Fibroblast of villous mesenchyme (primary cell): ENCODE measurements around the gene RBPMS2. TPM values are rescaled to one million over a fixed set of nuclear protein-coding genes. Genes with fewer than 3 reads are reported as not detected.

ENCODE experiments used
- small RNA-seq: library from RNA; depleted of rRNA; stranded (forward); fragments of <200 nt; gene quantifications from one replicate; pipeline ENCODE3, GENCODE V24; 2012
- total RNA-seq: library from RNA; depleted of rRNA; stranded (reverse); fragments of >200 nt; gene quantifications from 2 replicates; pipeline ENCODE4 v1.2.3, GENCODE V29; 2012

The RBPMS2 gene
- total RNA-seq, 1 donor, result not detected

Small RNA genes lying within 50 kb of the gene (small RNA-seq; reads per million reads assigned to genes)
- not detected for gene AC100830.2
- gene MIR1272, result not detected

Other genes with a start within 250 kb of the RBPMS2 start
- 9.7 and 11.2 TPM in 2 replicates for gene PIF1, start 50.1 kb upstream of the RBPMS2 start, total RNA-seq
- 30.9 and 48.8 TPM in 2 replicates for gene PLEKHO2, start 66.3 kb upstream of the RBPMS2 start, total RNA-seq
- gene ANKDD1A, start 136.3 kb upstream of the RBPMS2 start, total RNA-seq, result 3.9 and 7.1 TPM in 2 replicates
- gene SPG21, start 214.3 kb upstream of the RBPMS2 start, total RNA-seq, result 110 and 130 TPM in 2 replicates